ENCODE results near the gene C1QA.

- TF ChIP-seq CTCF (IDR thresholded peaks at IDR 0.05) (no peak), POLR2AphosphoS5 (IDR thresholded peaks at IDR 0.05) (no peak)
Observed at GRCh38 chr1:22625262-22625925, 11.0 kb upstream of the C1QA start.

Data from breast epithelium (tissue), 3 donors.